CD4-positive, alpha-beta T cell treated with Interleukin-17A for 1 hour (primary cell): ENCODE results near the gene CEP72.
"Not testable (repeated sequence)": the region's sequence is repeated elsewhere in the genome, so short reads cannot be mapped to it uniquely, and the experiment has no call there.

Source experiments
- DNase-seq: peaks from one replicate; pipeline ENCODE4 v3.0.0-alpha.2; 2020

The CEP72 gene

GRCh38 chr5:611731-612486 is at the start of gene CEP72:
Gene CEP72, plus strand, starts transcription at chr5:612340. Its CDS starts 22 bp downstream, at chr5:612362.
- peak; percentile 94 for DNase-seq

GRCh38 chr5:565782-566440 is 46.2 kb upstream of the CEP72 start:
- no peak for DNase-seq

- no peak for DNase-seq
Observed at GRCh38 chr5:566636-567309, 45.4 kb upstream of the CEP72 start.

- no peak for DNase-seq
Observed at GRCh38 chr5:567664-568060, 44.5 kb upstream of the CEP72 start.

- DNase-seq = no peak
Observed at GRCh38 chr5:568061-568781, 43.9 kb upstream of the CEP72 start.

GRCh38 chr5:568809-569208 is 43.3 kb upstream of the CEP72 start:
- DNase-seq = no peak

GRCh38 chr5:569358-569867 is 42.7 kb upstream of the CEP72 start:
- DNase-seq = no peak

GRCh38 chr5:569868-570361 is 42.2 kb upstream of the CEP72 start:
- no peak for DNase-seq

GRCh38 chr5:570446-570845 is 41.7 kb upstream of the CEP72 start:
- no peak for DNase-seq

GRCh38 chr5:570886-571285 is 41.3 kb upstream of the CEP72 start:
- no peak for DNase-seq

- DNase-seq = no peak
Observed at GRCh38 chr5:571791-572190, 40.3 kb upstream of the CEP72 start.

GRCh38 chr5:572398-573019 is 39.6 kb upstream of the CEP72 start:
- no peak for DNase-seq

- no peak for DNase-seq
Observed at GRCh38 chr5:573206-573605, 38.9 kb upstream of the CEP72 start.

GRCh38 chr5:573976-574375 is 38.2 kb upstream of the CEP72 start:
- DNase-seq = no peak

- no peak for DNase-seq
Observed at GRCh38 chr5:574906-575305, 37.2 kb upstream of the CEP72 start.

- no peak for DNase-seq
Observed at GRCh38 chr5:575636-576035, 36.5 kb upstream of the CEP72 start.

- DNase-seq = not testable (repeated sequence)
Observed at GRCh38 chr5:577214-577613, 34.9 kb upstream of the CEP72 start.

- DNase-seq = no peak
Observed at GRCh38 chr5:577800-578199, 34.3 kb upstream of the CEP72 start.

GRCh38 chr5:579211-579610 is 32.9 kb upstream of the CEP72 start:
- no peak for DNase-seq

- no peak for DNase-seq
Observed at GRCh38 chr5:579746-580366, 32.3 kb upstream of the CEP72 start.

- no peak for DNase-seq
Observed at GRCh38 chr5:580436-580835, 31.7 kb upstream of the CEP72 start.

- DNase-seq = no peak
Observed at GRCh38 chr5:581266-581665, 30.9 kb upstream of the CEP72 start.
